HG03469 (cell line): ENCODE measurements around the gene DLG5.

ENCODE experiments used
- ATAC-seq: cut with Tn5 transposase; IDR thresholded peaks from one replicate; pipeline ENCODE4 v1.9.1; 2021; ENCODE audit warnings: mild to moderate bottlenecking, moderate library complexity, moderate number of reproducible peaks; ENCODE audit not compliant: unreplicated experiment

Gene DLG5

GRCh38 chr10:77955136-77955535, 28.6 kb upstream of the DLG5 start:
- no peak for ATAC-seq

GRCh38 chr10:77949167-77949566, 22.6 kb upstream of the DLG5 start:
- ATAC-seq = no peak

GRCh38 chr10:77946084-77946483, 19.5 kb upstream of the DLG5 start:
- ATAC-seq = no peak

- no peak for ATAC-seq
Observed at GRCh38 chr10:77944519-77944918, 18.0 kb upstream of the DLG5 start.

- ATAC-seq = no peak
Observed at GRCh38 chr10:77943121-77943901, 16.8 kb upstream of the DLG5 start.

- ATAC-seq = no peak
Observed at GRCh38 chr10:77941790-77942189, 15.2 kb upstream of the DLG5 start.

GRCh38 chr10:77940627-77941026, 14.1 kb upstream of the DLG5 start:
- ATAC-seq = no peak

- ATAC-seq = no peak
Observed at GRCh38 chr10:77940225-77940624, 13.7 kb upstream of the DLG5 start.

- ATAC-seq = no peak
Observed at GRCh38 chr10:77939561-77940001, 13.0 kb upstream of the DLG5 start.

GRCh38 chr10:77936697-77937567, 10.4 kb upstream of the DLG5 start:
- no peak for ATAC-seq

- no peak for ATAC-seq
Observed at GRCh38 chr10:77932016-77932715, 5.6 kb upstream of the DLG5 start.

GRCh38 chr10:77927402-77928246, 1.1 kb upstream of the DLG5 start:
- no peak for ATAC-seq

- no peak for ATAC-seq
Observed at GRCh38 chr10:77925795-77926565, 575 bp downstream of the DLG5 start.

GRCh38 chr10:77925410-77925794, 1.2 kb downstream of the DLG5 start:
- no peak for ATAC-seq

- no peak for ATAC-seq
Observed at GRCh38 chr10:77922566-77923179, 3.9 kb downstream of the DLG5 start.

GRCh38 chr10:77922055-77922454, 4.5 kb downstream of the DLG5 start:
- ATAC-seq = no peak

- ATAC-seq = no peak
Observed at GRCh38 chr10:77921395-77921794, 5.2 kb downstream of the DLG5 start.

- no peak for ATAC-seq
Observed at GRCh38 chr10:77920495-77920894, 6.1 kb downstream of the DLG5 start.

- no peak for ATAC-seq
Observed at GRCh38 chr10:77919713-77920108, 6.8 kb downstream of the DLG5 start.
